HepG2 (cell line): ENCODE measurements around the gene CTSA. TPM values are rescaled to one million over a fixed set of nuclear protein-coding genes. Genes with fewer than 3 reads are reported as not detected.
A peak's percentile ranks its signal among the peaks of the same experiment; 100 is the strongest.

Experiments
- ATAD3A ChIP-seq: sonication (generic); formaldehyde crosslinking; IDR thresholded peaks from 2 replicates; pipeline ENCODE4 v1.4.0; 2020; ENCODE audit warnings: missing genetic modification reagents
- CBX1 ChIP-seq: IDR thresholded peaks from one replicate; pipeline ENCODE4 v1.6.1; 2016; ENCODE audit warnings: antibody characterized with exemption, low read depth
- HCFC1 ChIP-seq: fragments of 150-350 bp; IDR thresholded peaks from 2 replicates; pipeline ENCODE4 v1.6.1; 2014; ENCODE audit warnings: low read depth, low read length
- HDAC6 ChIP-seq: fragments of 200-600 bp; sonication (generic); IDR thresholded peaks from 2 replicates; pipeline ENCODE4 v1.7.0; 2017; ENCODE audit warnings: mild to moderate bottlenecking, antibody characterized with exemption, low read length, low read depth
- HIVEP1 ChIP-seq: sonication (generic); formaldehyde crosslinking; IDR thresholded peaks from 2 replicates; pipeline ENCODE4 v1.4.0; 2020; ENCODE audit warnings: mild to moderate bottlenecking, missing genetic modification reagents
- KDM1A ChIP-seq: IDR thresholded peaks from 2 replicates; pipeline ENCODE4 v1.6.1; 2016; ENCODE audit warnings: missing compliant biosample characterization
- NCOA2 ChIP-seq: sonication (generic); formaldehyde crosslinking; IDR thresholded peaks from 2 replicates; pipeline ENCODE4 v1.8.0; 2022; ENCODE audit warnings: inconsistent platforms
- PHB2 ChIP-seq: fragments of 450-650 bp; IDR thresholded peaks from 2 replicates; pipeline ENCODE4 v1.6.1; 2018; ENCODE audit not compliant: partially characterized antibody
- PHF5A ChIP-seq: IDR thresholded peaks from one replicate; pipeline ENCODE4 v1.6.1; 2018; ENCODE audit warnings: low read depth, missing genetic modification reagents; ENCODE audit not compliant: unreplicated experiment
- RCOR2 ChIP-seq: IDR thresholded peaks from 2 replicates; pipeline ENCODE4 v1.6.1; 2016; ENCODE audit warnings: missing biosample characterization, missing genetic modification reagents
- SIX4 ChIP-seq: sonication (generic); formaldehyde crosslinking; IDR thresholded peaks from 2 replicates; pipeline ENCODE4 v1.4.0; 2020; ENCODE audit warnings: missing genetic modification reagents
- SOX13 ChIP-seq, 3 experiments: fragments of 450-650 bp in 1 of 3; sonication (generic) in 1 of 3; formaldehyde crosslinking in 1 of 3; IDR thresholded peaks in 2 of 3; conservative IDR thresholded peaks in 1 of 3; 2 replicates each; pipeline versions ENCODE4 v1.5.0 to v1.6.1; 2016 to 2020; ENCODE audit warnings: antibody characterized with exemption in 1 of 3, mild to moderate bottlenecking in 1 of 3, missing compliant biosample characterization in 1 of 3, missing genetic modification reagents in 1 of 3, moderate library complexity in 1 of 3
- ZBTB7A ChIP-seq: sonication (generic); formaldehyde crosslinking; IDR thresholded peaks from 2 replicates; pipeline ENCODE4 v1.8.0; 2022; ENCODE audit warnings: mild to moderate bottlenecking, missing genetic modification reagents
- ZNF207 ChIP-seq: fragments of 450-650 bp; IDR thresholded peaks from 2 replicates; pipeline ENCODE4 v1.6.1; 2016; ENCODE audit warnings: antibody characterized with exemption, borderline replicate concordance
- ZNF30 ChIP-seq: sonication (generic); formaldehyde crosslinking; IDR thresholded peaks from 2 replicates; pipeline ENCODE4 v1.5.0; 2020; ENCODE audit warnings: mild to moderate bottlenecking, missing genetic modification reagents
- ZNF547 ChIP-seq: sonication (generic); formaldehyde crosslinking; IDR thresholded peaks from 2 replicates; pipeline ENCODE4 v1.5.1; 2020; ENCODE audit warnings: mild to moderate bottlenecking, missing genetic modification reagents
- ZNF777 ChIP-seq: sonication (generic); formaldehyde crosslinking; IDR thresholded peaks from 2 replicates; pipeline ENCODE4 v1.4.0; 2020; ENCODE audit warnings: missing genetic modification reagents
- ZNF781 ChIP-seq: sonication (generic); formaldehyde crosslinking; IDR thresholded peaks from 2 replicates; pipeline ENCODE4 v1.5.1; 2020; ENCODE audit warnings: borderline replicate concordance, mild to moderate bottlenecking, missing genetic modification reagents; ENCODE audit errors: not compliant biosample characterization
- polyA plus RNA-seq, 8 experiments: library from polyadenylated mRNA; depleted of rRNA in 3 of 8; stranded (reverse) in 7 of 8; unstranded in 1 of 8; fragments of >200 nt; fragmentation: Illumina TruSeq in 4 of 8; extraction: Trizol in 4 of 8; gene quantifications; 2 replicates each; pipeline versions ENCODE4 v1.2.1 to v1.2.3, GENCODE V29; 2011 to 2016; ENCODE audit warnings: low read depth in 4 of 8, missing spikeins in 1 of 8, mixed read lengths in 1 of 8; ENCODE audit not compliant: insufficient read depth in 1 of 8
- total RNA-seq, 5 experiments: library from RNA; depleted of rRNA; stranded (reverse); fragments of >200 nt; fragmentation: Illumina TruSeq; extraction: Trizol; gene quantifications; 2 replicates each; pipeline ENCODE4 v1.2.3, GENCODE V29; 2016; ENCODE audit warnings: low read depth in 1 of 5
- TF ChIP-seq, protein P1 (sequence below): sonication (generic); formaldehyde crosslinking; IDR thresholded peaks from 2 replicates; pipeline ENCODE4 v1.8.1; 2023; ENCODE audit warnings: mild to moderate bottlenecking, moderate library complexity, missing genetic modification reagents
- TF ChIP-seq, protein P2 (sequence below): sonication (generic); formaldehyde crosslinking; conservative IDR thresholded peaks from 2 replicates; pipeline ENCODE4 v1.4.0; 2020; ENCODE audit warnings: mild to moderate bottlenecking, missing genetic modification reagents, moderate library complexity
- TF ChIP-seq, protein P3 (sequence below): sonication (generic); formaldehyde crosslinking; IDR thresholded peaks from 2 replicates; pipeline ENCODE4 v1.5.1; 2020; ENCODE audit warnings: mild to moderate bottlenecking, missing genetic modification reagents, borderline replicate concordance

CTSA gene
- total and polyA plus RNA-seq, 2 of the 13 experiments (the other 11 are each of a cell fraction or from before 2014, with no cell fraction given), result 202 to 231 TPM

DNA sequence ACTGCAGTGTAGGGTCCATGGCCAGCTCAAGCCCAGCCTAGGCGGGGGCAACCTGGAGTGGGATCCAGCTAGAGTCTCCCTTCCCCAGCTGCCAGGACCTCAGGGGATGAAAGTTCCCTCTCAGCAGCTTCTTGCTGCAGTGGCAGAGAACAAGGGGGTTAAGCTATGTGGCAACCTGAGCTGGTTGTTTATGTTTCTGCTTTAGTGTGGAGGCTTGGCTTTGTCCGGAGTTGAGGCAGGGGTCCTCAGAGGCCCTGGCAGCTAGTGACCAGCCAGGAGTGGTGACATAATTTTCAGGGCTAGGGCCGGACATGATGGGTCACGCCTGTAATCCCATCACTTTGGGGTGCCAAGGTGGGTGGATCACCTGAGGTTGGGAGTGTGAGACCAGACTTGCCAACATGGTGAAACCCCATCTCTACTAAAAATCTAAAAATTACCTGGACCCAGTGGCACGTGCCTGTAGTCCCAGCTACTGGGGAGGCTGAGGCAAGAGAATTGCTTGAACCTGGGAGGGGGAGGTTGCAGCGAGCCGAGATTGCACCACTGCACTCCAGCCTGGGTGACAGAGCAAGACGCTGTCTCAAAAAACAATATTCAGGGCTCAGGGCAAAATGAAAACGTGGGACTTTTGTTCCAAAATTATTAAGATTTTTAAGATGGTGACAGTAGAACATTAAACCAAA is 34.8 kb downstream of the CTSA start (continued):
- TF ChIP-seq SOX13 (IDR thresholded peaks at IDR 0.05) (no peak), SOX13 (CRISPR knock-in tag; conservative IDR thresholded peaks at IDR 0.05 in 1 of 2, IDR thresholded peaks at IDR 0.05 in 1 of 2) (peak in 1 of 2 experiments; percentile 24; a peak in 2 of 4 replicates), PHF5A (no peak), ZNF30 (CRISPR knock-in tag) (no peak), HDAC6 (no peak), KDM1A (CRISPR knock-in tag) (no peak), NCOA2 (CRISPR knock-in tag) (no peak), ATAD3A (CRISPR knock-in tag) (no peak), SIX4 (CRISPR knock-in tag) (no peak), ZNF547 (0 out of 2 replicates have a peak, but pooled peaks have one; percentile 31), HIVEP1 (peak; percentile 37; the same call in 1 of the 2 replicates), CBX1 (no peak), ZNF781 (peak; percentile 41), HCFC1 (no peak), ZBTB7A (CRISPR knock-in tag) (peak; percentile 70), ZNF777 (CRISPR knock-in tag) (no peak), PHB2 (no peak), ZNF207 (no peak; the same call in 1 of the 2 replicates), RCOR2 (CRISPR knock-in tag) (no peak)
- TF ChIP-seq, protein P1, sequence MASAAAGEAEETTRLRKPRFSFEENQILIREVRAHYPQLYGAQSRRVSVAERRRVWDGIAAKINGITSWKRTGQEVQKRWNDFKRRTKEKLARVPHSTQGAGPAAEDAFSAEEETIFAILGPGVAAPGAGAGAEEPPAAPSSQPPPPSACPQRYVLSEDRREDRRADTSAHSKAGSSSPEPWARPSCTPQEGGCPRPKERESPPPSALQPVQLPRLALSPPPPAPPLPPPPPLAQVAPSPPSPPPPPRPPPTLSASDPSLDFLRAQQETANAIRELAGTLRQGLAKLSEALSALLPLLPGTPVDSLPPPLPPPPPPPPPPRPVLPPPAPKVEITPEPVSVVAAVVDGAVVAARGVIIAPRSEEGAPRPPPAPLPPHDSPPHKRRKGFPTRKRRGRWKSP (CRISPR knock-in tag), result 0 out of 2 replicates have a peak, but pooled peaks have one; percentile 35
- TF ChIP-seq, protein P2, sequence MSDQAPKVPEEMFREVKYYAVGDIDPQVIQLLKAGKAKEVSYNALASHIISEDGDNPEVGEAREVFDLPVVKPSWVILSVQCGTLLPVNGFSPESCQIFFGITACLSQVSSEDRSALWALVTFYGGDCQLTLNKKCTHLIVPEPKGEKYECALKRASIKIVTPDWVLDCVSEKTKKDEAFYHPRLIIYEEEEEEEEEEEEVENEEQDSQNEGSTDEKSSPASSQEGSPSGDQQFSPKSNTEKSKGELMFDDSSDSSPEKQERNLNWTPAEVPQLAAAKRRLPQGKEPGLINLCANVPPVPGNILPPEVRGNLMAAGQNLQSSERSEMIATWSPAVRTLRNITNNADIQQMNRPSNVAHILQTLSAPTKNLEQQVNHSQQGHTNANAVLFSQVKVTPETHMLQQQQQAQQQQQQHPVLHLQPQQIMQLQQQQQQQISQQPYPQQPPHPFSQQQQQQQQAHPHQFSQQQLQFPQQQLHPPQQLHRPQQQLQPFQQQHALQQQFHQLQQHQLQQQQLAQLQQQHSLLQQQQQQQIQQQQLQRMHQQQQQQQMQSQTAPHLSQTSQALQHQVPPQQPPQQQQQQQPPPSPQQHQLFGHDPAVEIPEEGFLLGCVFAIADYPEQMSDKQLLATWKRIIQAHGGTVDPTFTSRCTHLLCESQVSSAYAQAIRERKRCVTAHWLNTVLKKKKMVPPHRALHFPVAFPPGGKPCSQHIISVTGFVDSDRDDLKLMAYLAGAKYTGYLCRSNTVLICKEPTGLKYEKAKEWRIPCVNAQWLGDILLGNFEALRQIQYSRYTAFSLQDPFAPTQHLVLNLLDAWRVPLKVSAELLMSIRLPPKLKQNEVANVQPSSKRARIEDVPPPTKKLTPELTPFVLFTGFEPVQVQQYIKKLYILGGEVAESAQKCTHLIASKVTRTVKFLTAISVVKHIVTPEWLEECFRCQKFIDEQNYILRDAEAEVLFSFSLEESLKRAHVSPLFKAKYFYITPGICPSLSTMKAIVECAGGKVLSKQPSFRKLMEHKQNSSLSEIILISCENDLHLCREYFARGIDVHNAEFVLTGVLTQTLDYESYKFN, result peak; percentile 30; the same call in 1 of the 2 replicates
- TF ChIP-seq, protein P3, sequence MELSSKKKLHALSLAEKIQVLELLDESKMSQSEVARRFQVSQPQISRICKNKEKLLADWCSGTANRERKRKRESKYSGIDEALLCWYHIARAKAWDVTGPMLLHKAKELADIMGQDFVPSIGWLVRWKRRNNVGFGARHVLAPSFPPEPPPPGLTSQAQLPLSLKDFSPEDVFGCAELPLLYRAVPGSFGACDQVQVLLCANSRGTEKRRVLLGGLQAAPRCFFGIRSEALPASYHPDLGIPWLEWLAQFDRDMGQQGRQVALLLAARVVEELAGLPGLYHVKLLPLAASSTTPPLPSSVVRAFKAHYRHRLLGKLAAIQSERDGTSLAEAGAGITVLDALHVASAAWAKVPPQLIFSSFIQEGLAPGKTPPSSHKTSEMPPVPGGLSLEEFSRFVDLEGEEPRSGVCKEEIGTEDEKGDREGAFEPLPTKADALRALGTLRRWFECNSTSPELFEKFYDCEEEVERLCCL (CRISPR knock-in tag), result 0 out of 2 replicates have a peak, but pooled peaks have one; percentile 55
